Liver (tissue), 9 donors: ENCODE results near the gene ABCC1. TPM values are rescaled to one million over a fixed set of nuclear protein-coding genes. Genes with fewer than 3 reads are reported as not detected.
A peak's percentile ranks its signal among the peaks of the same experiment; 100 is the strongest.

Source experiments
- DNase-seq: peaks from one replicate; pipeline ENCODE4 v3.0.0-alpha.2; 2017; ENCODE audit warnings: low spot score
- H3K27ac ChIP-seq, 2 donors: one replicate each; pipeline ENCODE4 v1.7.0; 2013; ENCODE audit warnings: inconsistent platforms in 2 of 2, low read length in 2 of 2, control low read depth in 1 of 2, low read depth in 1 of 2, mild to moderate bottlenecking in 1 of 2
- H3K27me3 ChIP-seq, 4 donors: one replicate each; pipeline versions ENCODE4 v1.6.1 to v1.7.0; 2013; ENCODE audit warnings: low read length in 3 of 4, inconsistent platforms in 1 of 4, mild to moderate bottlenecking in 1 of 4, moderate library complexity in 1 of 4; ENCODE audit not compliant: control insufficient read depth in 4 of 4, insufficient read depth in 4 of 4
- H3K36me3 ChIP-seq, 4 donors: one replicate each; pipeline versions ENCODE4 v1.6.1 to v1.7.0; 2013; ENCODE audit warnings: low read length in 3 of 4, mild to moderate bottlenecking in 3 of 4, low read depth in 1 of 4, moderate library complexity in 1 of 4; ENCODE audit not compliant: control insufficient read depth in 4 of 4, insufficient read depth in 3 of 4
- H3K4me1 ChIP-seq, 4 donors: one replicate each; pipeline versions ENCODE4 v1.6.1 to v1.7.0; 2013; ENCODE audit warnings: low read length in 3 of 4, mild to moderate bottlenecking in 3 of 4, moderate library complexity in 1 of 4; ENCODE audit not compliant: control insufficient read depth in 4 of 4, insufficient read depth in 4 of 4
- H3K4me3 ChIP-seq, 3 donors: one replicate each; pipeline versions ENCODE4 v1.6.1 to v1.7.0; 2013; ENCODE audit warnings: low read length in 3 of 3, control low read depth in 1 of 3, low read depth in 1 of 3, mild to moderate bottlenecking in 1 of 3
- H3K9ac ChIP-seq, 2 donors: one replicate each; pipeline ENCODE4 v1.7.0; 2013; ENCODE audit warnings: low read length in 2 of 2, mild to moderate bottlenecking in 2 of 2, moderate library complexity in 2 of 2, control low read depth in 1 of 2, low read depth in 1 of 2
- H3K9me3 ChIP-seq, 4 donors: one replicate each; pipeline versions ENCODE4 v1.6.1 to v1.7.0; 2013; ENCODE audit warnings: low read length in 3 of 4; ENCODE audit not compliant: control insufficient read depth in 4 of 4
- ATF3 ChIP-seq: IDR thresholded peaks from 2 replicates; pipeline ENCODE4 v1.6.1; 2016; ENCODE audit warnings: antibody characterized with exemption
- FOXA1 ChIP-seq: IDR thresholded peaks from 2 replicates; pipeline ENCODE4 v1.6.1; 2016; ENCODE audit warnings: antibody characterized with exemption
- FOXA2 ChIP-seq: IDR thresholded peaks from 2 replicates; pipeline ENCODE4 v1.6.1; 2016; ENCODE audit warnings: antibody characterized with exemption
- GABPA ChIP-seq, 2 donors: IDR thresholded peaks in 1 of 2; conservative IDR thresholded peaks in 1 of 2; 2 replicates each; pipeline ENCODE4 v1.6.1; 2016; ENCODE audit warnings: antibody characterized with exemption in 2 of 2, mild to moderate bottlenecking in 1 of 2, moderate library complexity in 1 of 2
- HNF4G ChIP-seq: IDR thresholded peaks from 2 replicates; pipeline ENCODE4 v1.6.1; 2016; ENCODE audit warnings: antibody characterized with exemption
- RAD21 ChIP-seq, 2 donors: IDR thresholded peaks; 2 replicates each; pipeline ENCODE4 v1.6.1; 2016; ENCODE audit warnings: antibody characterized with exemption in 2 of 2, mild to moderate bottlenecking in 2 of 2
- REST ChIP-seq: IDR thresholded peaks from 2 replicates; pipeline ENCODE4 v1.6.1; 2016; ENCODE audit warnings: antibody characterized with exemption, mild to moderate bottlenecking
- RXRA ChIP-seq, 2 donors: IDR thresholded peaks; 2 replicates each; pipeline ENCODE4 v1.6.1; 2017 to 2018; ENCODE audit warnings: antibody characterized with exemption in 2 of 2, mild to moderate bottlenecking in 1 of 2
- TAF1 ChIP-seq: conservative IDR thresholded peaks from 2 replicates; pipeline ENCODE4 v1.6.1; 2016; ENCODE audit warnings: antibody characterized with exemption, mild to moderate bottlenecking
- YY1 ChIP-seq: IDR thresholded peaks from 2 replicates; pipeline ENCODE4 v1.6.1; 2016; ENCODE audit warnings: antibody characterized with exemption, mild to moderate bottlenecking
- WGBS: extraction: QIAGEN DNeasy Blood & Tissue Kit; methylation state at CpG from one replicate; pipeline ENCODE4 v1.1.7; 2013; 5-methylcytosine and 5-hydroxymethylcytosine counted together
- polyA plus RNA-seq, 2 donors: library from polyadenylated mRNA; stranded (reverse) in 1 of 2; unstranded in 1 of 2; fragments of 200-250 nt in 1 of 2; fragments of >200 nt in 1 of 2; fragmentation: Nextera tagmentation in 1 of 2; extraction: Ambion mirVana in 1 of 2; gene quantifications; one replicate each; pipeline versions ENCODE4 v1.2.1 to v1.2.3, GENCODE V29; 2013 to 2015
- total RNA-seq, 2 donors: library from RNA; depleted of rRNA; stranded (reverse); fragments of >200 nt; gene quantifications; one replicate each; pipeline ENCODE4 v1.2.3, GENCODE V29; 2014
- donor health status: healthy.
- donor health status: healthy.
- donor health status: healthy.
- donor health status: healthy.
- donor health status: healthy.

Gene ABCC1
- total and polyA plus RNA-seq, 4 donors, result 0.85 to 7.7 (median 4.2) TPM

- no peak for TF ChIP-seq TAF1
- no peak for TF ChIP-seq FOXA2
- TF ChIP-seq YY1, result no peak
- TF ChIP-seq FOXA1, result no peak
- TF ChIP-seq REST, result no peak
- no peak for TF ChIP-seq RAD21 (IDR thresholded peaks at IDR 0.05)
Observed at GRCh38 chr16:16145286-16145685, 195.9 kb downstream of the ABCC1 start (continued).

GRCh38 chr16:16146380-16147315, 197.2 kb downstream of the ABCC1 start:
- no peak overlapping the region for H3K9ac ChIP-seq
- H3K4me1 ChIP-seq, result peaks cover 16 to 54% (median 45%) of the 10 kb centered on the region in 4 donors
- no peaks in the 10 kb centered on the region for H3K36me3 ChIP-seq
- H3K9me3 ChIP-seq, result no peaks in the 10 kb centered on the region
- WGBS, result 49% methylated on average over 14 of the region's 14 CpGs
- no peak for DNase-seq
- H3K27me3 ChIP-seq, result no peaks in the 10 kb centered on the region
- no peak overlapping the region for H3K4me3 ChIP-seq
- H3K27ac ChIP-seq, result no peak overlapping the region
- no peak for TF ChIP-seq GABPA (IDR thresholded peaks at IDR 0.05 in 1 of 2, conservative IDR thresholded peaks at IDR 0.05 in 1 of 2)
- TF ChIP-seq HNF4G, result no peak
- no peak for TF ChIP-seq ATF3
- peak in 1 of 2 donors; percentile 15 for TF ChIP-seq RXRA (IDR thresholded peaks at IDR 0.05)
- no peak for TF ChIP-seq REST
- no peak for TF ChIP-seq YY1
